Fibroblast of skin of abdomen (primary cell): ENCODE data around the gene TMEM115. TPM values are rescaled to one million over a fixed set of nuclear protein-coding genes. Genes with fewer than 3 reads are reported as not detected.

ENCODE experiments used
- DNase-seq: peaks from one replicate; pipeline ENCODE4 v3.0.0-alpha.2; 2013
- polyA plus RNA-seq, 2 experiments: library from polyadenylated mRNA; unstranded; fragments of 120-200 nt; gene quantifications; one replicate each; pipeline ENCODE4 v1.2.1, GENCODE V29; 2013; ENCODE audit not compliant: insufficient read length in 2 of 2

The TMEM115 gene, protein sequence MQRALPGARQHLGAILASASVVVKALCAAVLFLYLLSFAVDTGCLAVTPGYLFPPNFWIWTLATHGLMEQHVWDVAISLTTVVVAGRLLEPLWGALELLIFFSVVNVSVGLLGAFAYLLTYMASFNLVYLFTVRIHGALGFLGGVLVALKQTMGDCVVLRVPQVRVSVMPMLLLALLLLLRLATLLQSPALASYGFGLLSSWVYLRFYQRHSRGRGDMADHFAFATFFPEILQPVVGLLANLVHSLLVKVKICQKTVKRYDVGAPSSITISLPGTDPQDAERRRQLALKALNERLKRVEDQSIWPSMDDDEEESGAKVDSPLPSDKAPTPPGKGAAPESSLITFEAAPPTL
- 37.2 TPM for polyA plus RNA-seq (2013, experiment 1 of 2; ENCODE audit: insufficient read length)
- 36.0 TPM for polyA plus RNA-seq (2013, experiment 2 of 2; ENCODE audit: insufficient read length)

GRCh38 chr3:50358911-50359759 lies at the start of gene TMEM115:
Gene TMEM115, minus strand, starts transcription at chr3:50359521. Its CDS starts 458 bp downstream, at chr3:50359063.
- DNase-seq = peak; percentile 99

- no peak for DNase-seq
These were observed 49.2 kb upstream of the TMEM115 start for GRCh38 chr3:50408443-50408944.

GRCh38 chr3:50406487-50406886 lies 47.2 kb upstream of the TMEM115 start:
- DNase-seq = no peak

DNA sequence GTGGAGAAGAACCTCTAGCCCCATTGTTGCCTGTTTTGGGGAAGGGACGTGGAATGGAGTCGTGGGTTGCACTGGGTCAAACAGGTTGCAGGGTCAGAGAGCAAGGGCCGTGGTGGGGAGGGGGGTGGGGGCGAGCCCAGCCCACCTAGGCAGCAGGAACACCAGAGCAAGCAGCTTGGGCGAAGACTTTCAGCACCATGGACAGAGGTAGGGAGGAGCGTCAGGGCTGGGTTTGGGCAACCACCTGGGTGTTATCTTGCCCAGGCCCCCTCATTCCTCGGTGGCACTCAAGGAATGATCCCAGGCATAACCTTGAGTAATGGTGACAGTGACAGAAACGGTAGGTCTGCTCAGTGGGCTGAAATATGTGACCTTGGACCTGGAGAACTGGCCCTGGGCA lies 45.9 kb upstream of the TMEM115 start:
- peak; percentile 16 for DNase-seq

- no peak for DNase-seq
These were observed 42.8 kb upstream of the TMEM115 start for GRCh38 chr3:50401978-50402595.

- no peak for DNase-seq
These were observed 37.2 kb upstream of the TMEM115 start for GRCh38 chr3:50396502-50396901.

DNA sequence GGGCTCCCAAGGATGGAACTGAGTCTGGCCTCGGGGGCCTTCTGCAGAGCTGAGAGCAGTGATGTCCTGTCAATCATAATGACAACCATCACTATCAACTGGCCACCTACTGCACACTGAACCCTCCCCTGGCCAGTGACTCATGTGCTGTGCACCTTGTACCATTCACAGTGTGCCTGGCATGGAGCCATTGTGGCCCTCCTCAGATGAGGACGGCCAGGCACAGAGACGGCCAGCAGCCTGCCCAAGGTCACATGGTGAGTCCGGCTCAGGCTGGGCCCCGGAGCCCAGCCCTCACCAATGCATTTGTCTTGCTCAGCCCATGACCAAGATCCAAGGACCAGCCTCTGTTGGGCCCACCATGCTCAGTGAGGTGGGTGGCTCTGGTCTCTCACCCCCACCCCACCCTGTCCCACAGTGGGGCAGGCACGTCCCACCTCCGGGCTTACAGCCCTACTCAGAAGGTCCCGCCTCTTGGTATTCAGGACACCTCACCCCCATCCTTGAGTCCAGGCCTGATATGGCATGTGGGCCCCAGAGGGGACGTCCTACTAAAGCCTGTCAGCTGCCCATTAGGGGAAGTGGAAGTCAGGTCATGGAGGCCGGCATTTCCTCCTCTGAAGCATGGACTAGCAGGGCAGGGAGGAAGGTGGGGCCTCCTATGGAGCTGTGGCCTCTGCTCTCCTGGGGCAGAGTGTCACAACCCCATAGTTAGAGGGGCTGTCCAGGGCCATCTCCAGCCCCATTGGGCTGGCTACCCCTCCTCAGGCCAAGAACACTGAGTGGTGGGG lies 35.9 kb upstream of the TMEM115 start:
- no peak for DNase-seq

- no peak for DNase-seq
These were observed 33.7 kb upstream of the TMEM115 start for GRCh38 chr3:50393061-50393460.

GRCh38 chr3:50392101-50392715 lies 32.9 kb upstream of the TMEM115 start:
- DNase-seq = no peak

- no peak for DNase-seq
These were observed 31.3 kb upstream of the TMEM115 start for GRCh38 chr3:50390508-50391224.

- no peak for DNase-seq
These were observed 30.1 kb upstream of the TMEM115 start for GRCh38 chr3:50389414-50389767.

GRCh38 chr3:50388720-50389413 lies 29.5 kb upstream of the TMEM115 start:
- DNase-seq = no peak

DNA sequence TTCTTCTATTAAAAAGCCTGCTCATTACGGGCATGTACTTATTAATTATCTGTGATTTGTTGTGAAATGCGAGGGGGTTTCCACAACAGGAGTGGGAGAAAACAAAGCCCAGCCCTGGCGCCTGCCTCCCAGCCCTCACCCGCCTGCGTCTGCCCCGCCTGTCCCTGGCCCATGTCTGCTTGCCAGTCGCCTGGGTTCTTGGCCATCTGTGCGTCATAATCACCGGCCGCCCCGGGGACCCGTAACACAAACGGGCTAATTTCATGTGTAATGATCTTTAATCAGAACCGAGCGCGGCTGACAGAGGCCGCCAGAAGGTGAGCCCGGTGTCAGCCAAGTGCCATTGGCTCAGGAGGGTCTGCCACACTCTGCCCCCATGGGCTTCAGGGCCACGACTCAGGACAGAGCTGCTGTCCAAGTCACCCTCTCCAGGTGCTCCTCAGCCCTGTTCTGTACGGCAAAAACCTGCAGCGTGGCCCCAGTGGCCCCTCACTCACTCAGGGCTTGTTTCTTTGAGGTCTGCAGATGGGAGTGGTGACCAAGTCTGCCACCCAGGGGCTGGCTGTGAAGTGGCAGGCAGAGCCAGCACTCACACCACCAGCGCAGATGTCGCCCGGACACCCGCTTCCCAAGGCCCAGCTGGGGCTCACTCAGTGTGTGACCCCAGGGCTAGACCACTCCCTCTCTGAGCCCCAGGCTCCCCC lies 28.8 kb upstream of the TMEM115 start:
- DNase-seq = no peak

GRCh38 chr3:50385754-50386153 lies 26.4 kb upstream of the TMEM115 start:
- DNase-seq = no peak

- DNase-seq = no peak
These were observed 24.4 kb upstream of the TMEM115 start for GRCh38 chr3:50383750-50384149.

- no peak for DNase-seq
These were observed 23.4 kb upstream of the TMEM115 start for GRCh38 chr3:50382722-50383121.

DNA sequence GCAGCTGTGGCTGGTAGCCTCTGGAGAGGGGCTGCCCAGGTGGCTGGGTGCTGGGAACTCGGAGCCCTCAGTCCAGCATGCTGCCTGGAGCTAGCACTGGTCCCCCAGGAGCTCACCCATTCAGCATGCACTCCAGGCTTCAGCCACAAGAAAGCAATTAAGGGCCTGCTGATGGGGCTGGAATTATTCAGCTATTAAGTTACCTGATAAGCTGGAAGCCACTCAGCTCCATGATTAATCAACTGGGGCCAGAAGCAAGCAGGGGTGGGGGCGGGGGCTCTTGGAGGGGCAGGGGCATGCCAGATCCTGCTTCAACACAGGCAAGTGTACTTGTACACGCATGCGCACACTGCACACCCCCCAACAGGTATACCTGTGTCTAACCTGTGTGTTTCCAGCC lies 22.1 kb upstream of the TMEM115 start:
- DNase-seq = no peak

DNA sequence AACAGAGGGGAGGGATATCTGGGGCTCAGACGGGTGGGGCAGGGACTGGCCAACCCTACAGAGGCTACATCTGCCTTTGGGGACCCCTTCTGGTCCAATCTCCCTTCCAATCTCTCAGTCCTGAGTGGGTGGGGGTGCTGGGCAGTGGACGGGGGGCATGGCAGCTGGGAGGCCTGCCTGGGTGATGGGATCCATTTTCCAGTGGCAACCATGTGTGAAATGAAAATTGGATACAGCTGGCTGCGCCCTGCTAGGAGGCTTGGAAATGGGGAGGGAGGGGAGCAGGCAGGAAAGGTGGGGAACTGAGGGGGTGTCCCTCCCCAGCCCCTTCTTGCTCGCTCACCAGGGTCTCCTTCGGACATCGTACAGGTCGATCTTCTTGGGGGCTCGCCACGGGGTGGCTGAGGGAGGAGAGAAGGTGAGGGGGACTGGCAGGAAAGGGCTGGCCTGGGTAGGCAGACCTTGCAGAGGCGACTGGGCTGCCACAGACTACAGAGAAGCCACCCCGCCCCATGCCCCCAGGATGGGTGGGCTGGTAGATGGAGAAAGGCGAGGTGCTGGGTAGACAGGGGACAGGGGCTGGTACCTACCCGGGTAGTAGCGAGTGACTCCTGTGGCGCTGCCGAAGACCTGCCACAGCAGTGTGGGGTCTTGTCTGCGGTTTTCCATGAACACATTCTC lies 21.2 kb upstream of the TMEM115 start:
- no peak for DNase-seq

GRCh38 chr3:50378757-50379156 lies 19.4 kb upstream of the TMEM115 start:
- no peak for DNase-seq
